Spleen (tissue), 7 donors: ENCODE data around the gene GATA2.

Experiments used
- CTCF ChIP-seq, 11 experiments: fragments of 200-600 bp in 7 of 11; fragments of 450-650 bp in 4 of 11; sonication (generic) in 4 of 11; IDR thresholded peaks in 8 of 11; conservative IDR thresholded peaks in 3 of 11; 1 replicate in 7 of 11; 2 replicates in 4 of 11; pipeline versions ENCODE4 v1.4.0 to v1.8.0; 2016 to 2021; ENCODE audit warnings: antibody characterized with exemption in 11 of 11, inconsistent platforms in 4 of 11, mild to moderate bottlenecking in 1 of 11
- POLR2A ChIP-seq, 3 donors: fragments of 450-650 bp; IDR thresholded peaks; one replicate each; pipeline ENCODE4 v1.5.1; 2017; ENCODE audit warnings: antibody characterized with exemption in 3 of 3, mild to moderate bottlenecking in 1 of 3
- POLR2AphosphoS5 ChIP-seq, 3 donors: sonication (generic); formaldehyde crosslinking; IDR thresholded peaks; one replicate each; pipeline ENCODE4 v1.5.1; 2017; ENCODE audit warnings: antibody characterized with exemption in 3 of 3
- donor health status: DM: no; HTN: no; CAD: no; lungs with moderate emphysema.
- donor health status: DM: no; HTN: no; CAD: no.
- donor health status: DM: no; HTN: no; CAD: no.

- TF ChIP-seq POLR2A (IDR thresholded peaks at IDR 0.05), result no peak
- TF ChIP-seq CTCF (IDR thresholded peaks at IDR 0.05 in 8 of 11, conservative IDR thresholded peaks at IDR 0.05 in 3 of 11), result no peak
- TF ChIP-seq POLR2AphosphoS5 (IDR thresholded peaks at IDR 0.05), result no peak
These were observed 7.6 kb upstream of the GATA2 start for GRCh38 chr3:128500556-128500955.
